Islet of Langerhans (tissue), 1 donor: ENCODE data around the gene LAIR2.
"Not testable (repeated sequence)": the region's sequence is repeated elsewhere in the genome, so short reads cannot be mapped to it uniquely, and the experiment has no call there.

Experiments used
- FAIRE-seq: peaks from one replicate; lab custom pipeline; 2011; peaks lifted over from hg19 to GRCh38; lab: Jason Lieb, UNC

Gene LAIR2

GRCh38 chr19:54493967-54494585, 8.6 kb upstream of the LAIR2 start:
- no peak for FAIRE-seq

GRCh38 chr19:54495284-54495683, 7.3 kb upstream of the LAIR2 start:
- not testable (repeated sequence) for FAIRE-seq

- not testable (repeated sequence) for FAIRE-seq
These were observed 4.7 kb upstream of the LAIR2 start for GRCh38 chr19:54497747-54498450.

- not testable (repeated sequence) for FAIRE-seq
These were observed 4.2 kb upstream of the LAIR2 start for GRCh38 chr19:54498451-54498772.

- FAIRE-seq: not testable (repeated sequence)
These were observed 2.9 kb downstream of the LAIR2 start for GRCh38 chr19:54505542-54505941.

- no peak for FAIRE-seq
These were observed 3.4 kb downstream of the LAIR2 start for GRCh38 chr19:54506079-54506478.

GRCh38 chr19:54507038-54507717, 4.5 kb downstream of the LAIR2 start:
- not testable (repeated sequence) for FAIRE-seq

GRCh38 chr19:54507824-54508223, 5.2 kb downstream of the LAIR2 start:
- no peak for FAIRE-seq

- FAIRE-seq: not testable (repeated sequence)
These were observed 5.9 kb downstream of the LAIR2 start for GRCh38 chr19:54508487-54508886.

GRCh38 chr19:54509200-54509940, 6.7 kb downstream of the LAIR2 start:
- FAIRE-seq: not testable (repeated sequence)

- no peak for FAIRE-seq
These were observed 12.5 kb downstream of the LAIR2 start for GRCh38 chr19:54515156-54515555.

- no peak for FAIRE-seq
These were observed 14.9 kb downstream of the LAIR2 start for GRCh38 chr19:54517483-54517882.

- no peak for FAIRE-seq
These were observed 16.2 kb downstream of the LAIR2 start for GRCh38 chr19:54518844-54519243.

GRCh38 chr19:54521022-54521859, 18.6 kb downstream of the LAIR2 start:
- no peak for FAIRE-seq

GRCh38 chr19:54521860-54522513, 19.4 kb downstream of the LAIR2 start:
- no peak for FAIRE-seq

- FAIRE-seq: no peak
These were observed 20.8 kb downstream of the LAIR2 start for GRCh38 chr19:54523403-54523802.

GRCh38 chr19:54525636-54526035, 23.0 kb downstream of the LAIR2 start:
- FAIRE-seq: no peak

GRCh38 chr19:54526972-54527371, 24.3 kb downstream of the LAIR2 start:
- no peak for FAIRE-seq

- no peak for FAIRE-seq
These were observed 28.2 kb downstream of the LAIR2 start for GRCh38 chr19:54530866-54531265.

- no peak for FAIRE-seq
These were observed 29.9 kb downstream of the LAIR2 start for GRCh38 chr19:54532528-54532927.

- FAIRE-seq: no peak
These were observed 30.8 kb downstream of the LAIR2 start for GRCh38 chr19:54533476-54533875.
